ENCODE measurements around the gene SPINK13.
"Not testable (repeated sequence)": the region's sequence is repeated elsewhere in the genome, so short reads cannot be mapped to it uniquely, and the experiment has no call there.

Gene SPINK13

DNA sequence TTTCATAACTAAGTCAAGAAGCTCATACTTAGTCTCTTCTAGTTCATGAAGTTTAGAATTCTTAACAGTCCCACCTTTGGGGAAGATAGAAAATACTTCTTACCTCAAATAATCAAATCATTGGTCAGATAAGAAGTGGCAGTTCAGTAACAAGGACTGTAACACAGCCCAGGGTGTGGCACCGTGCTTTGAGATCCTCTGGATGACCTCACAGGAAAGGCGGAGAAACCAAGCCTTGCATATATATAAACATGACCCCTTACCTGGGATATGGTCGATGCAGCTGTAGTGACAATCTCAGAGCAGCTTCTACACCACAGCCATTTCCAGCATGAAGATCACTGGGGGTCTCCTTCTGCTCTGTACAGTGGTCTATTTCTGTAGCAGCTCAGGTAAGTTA, 43.6 kb downstream of the SPINK13 start, which contains the start of gene SPINK7:
TSS of gene SPINK7 (plus strand) at position 271 of the 400 bp plus-strand sequence. CDS start at position 332, 61 bp downstream.
- no peak for DNase-seq (ENCODE audit: low read depth)

DNA sequence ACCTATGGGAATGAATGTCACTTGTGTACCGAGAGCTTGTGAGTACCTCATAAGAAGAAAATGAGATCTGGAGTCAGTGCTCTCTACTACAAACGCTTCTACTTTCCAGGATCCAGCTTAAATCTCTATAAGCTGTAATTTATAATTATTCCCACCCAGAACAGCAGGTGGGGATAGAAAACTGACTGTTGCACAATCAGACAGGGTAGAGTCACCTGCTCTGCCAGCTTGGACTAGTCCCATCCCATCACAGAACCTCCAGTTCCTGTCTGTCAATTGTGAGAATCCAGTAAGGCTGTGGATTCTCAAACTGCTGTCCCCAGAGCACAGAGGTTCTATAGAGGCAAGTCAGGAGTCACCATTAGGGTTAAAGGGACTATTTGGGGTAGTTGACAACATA, 45.6 kb downstream of the SPINK13 start:
- DNase-seq (ENCODE audit: low read depth): no peak

DNA sequence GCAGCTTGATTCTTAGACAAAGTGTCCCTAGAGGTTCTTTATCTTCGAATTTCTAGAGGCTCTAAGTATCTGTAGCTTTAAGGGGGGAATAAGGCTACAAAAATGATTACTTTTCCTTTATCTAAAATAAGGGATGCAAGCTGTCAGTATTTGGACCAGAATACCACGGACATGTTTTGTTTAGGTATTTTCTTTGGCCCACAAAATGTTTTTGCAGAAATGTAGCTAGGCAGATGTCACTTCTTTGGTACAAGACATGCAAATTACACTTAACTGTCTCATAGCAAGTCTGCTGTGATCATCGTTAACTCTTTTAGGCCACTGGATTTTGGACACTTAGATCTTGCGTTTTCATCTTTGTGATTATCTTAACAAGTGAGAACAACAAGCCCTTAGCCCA, 46.1 kb downstream of the SPINK13 start:
- DNase-seq (ENCODE audit: low read depth): no peak

DNA sequence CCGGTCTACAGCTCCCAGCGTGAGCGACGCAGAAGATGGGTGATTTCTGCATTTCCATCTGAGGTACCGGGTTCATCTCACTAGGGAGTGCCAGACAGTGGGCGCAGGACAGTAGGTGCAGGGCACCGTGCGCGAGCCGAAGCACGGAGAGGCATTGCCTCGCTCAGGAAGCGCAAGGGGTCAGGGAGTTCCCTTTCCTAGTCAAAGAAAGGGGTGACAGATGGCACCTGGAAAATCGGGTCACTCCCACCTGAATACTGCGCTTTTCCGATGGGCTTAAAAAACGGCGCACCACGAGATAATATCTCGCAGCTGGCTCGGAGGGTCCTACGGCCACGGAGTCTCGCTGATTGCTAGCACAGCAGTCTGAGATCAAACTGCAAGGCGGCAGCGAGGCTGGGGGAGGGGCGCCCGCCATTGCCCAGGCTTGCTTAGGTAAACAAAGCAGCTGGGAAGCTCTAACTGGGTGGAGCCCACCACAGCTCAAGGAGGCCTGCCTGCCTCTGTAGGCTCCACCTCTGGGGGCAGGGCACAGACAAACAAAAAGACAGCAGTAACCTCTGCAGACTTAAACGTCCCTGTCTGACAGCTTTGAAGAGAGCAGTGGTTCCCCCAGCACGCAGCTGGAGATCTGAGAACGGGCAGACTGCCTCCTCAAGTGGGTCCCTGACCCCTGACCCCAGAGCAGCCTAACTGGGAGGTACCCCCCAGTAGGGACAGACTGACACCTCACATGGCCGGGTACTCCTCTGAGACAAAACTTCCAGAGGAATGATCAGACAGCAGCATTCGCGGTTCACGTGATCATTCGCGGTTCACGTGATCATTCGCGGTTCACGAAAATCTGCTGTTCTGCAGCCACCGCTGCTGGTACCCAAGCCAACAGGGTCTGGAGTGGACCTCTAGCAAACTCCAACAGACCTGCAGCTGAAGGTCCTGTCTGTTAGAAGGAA, 51.7 kb downstream of the SPINK13 start:
- not testable (repeated sequence) for DNase-seq (ENCODE audit: low read depth)

DNA sequence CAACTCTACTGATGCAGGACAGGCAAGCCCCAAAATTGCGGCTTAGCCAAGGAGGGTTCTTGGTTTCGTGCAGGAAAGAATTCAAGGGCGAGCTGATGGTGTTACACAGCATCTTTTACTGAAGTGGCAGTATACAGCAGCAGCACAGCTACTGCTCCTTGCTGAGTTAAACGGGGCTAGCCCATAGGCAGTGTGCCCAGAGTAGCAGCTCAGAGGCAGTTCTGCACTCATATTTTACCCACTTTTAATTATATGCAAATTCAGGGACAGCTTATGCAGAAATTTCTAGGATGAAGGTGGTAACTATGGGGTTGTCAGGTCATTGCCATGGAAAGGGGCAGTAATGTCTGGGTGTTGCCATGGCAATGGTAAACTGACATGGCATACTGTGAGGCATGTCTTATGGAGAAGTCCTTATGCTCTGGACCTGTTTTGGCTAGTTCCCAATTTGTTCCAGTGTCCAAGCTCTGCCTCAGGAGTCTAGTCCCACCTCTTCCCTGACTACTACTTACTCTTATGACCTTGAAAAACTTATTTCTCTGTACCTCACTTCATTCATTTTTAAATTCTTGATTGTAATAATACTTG, 64.8 kb downstream of the SPINK13 start:
- DNase-seq (ENCODE audit: low read depth): no peak

DNA sequence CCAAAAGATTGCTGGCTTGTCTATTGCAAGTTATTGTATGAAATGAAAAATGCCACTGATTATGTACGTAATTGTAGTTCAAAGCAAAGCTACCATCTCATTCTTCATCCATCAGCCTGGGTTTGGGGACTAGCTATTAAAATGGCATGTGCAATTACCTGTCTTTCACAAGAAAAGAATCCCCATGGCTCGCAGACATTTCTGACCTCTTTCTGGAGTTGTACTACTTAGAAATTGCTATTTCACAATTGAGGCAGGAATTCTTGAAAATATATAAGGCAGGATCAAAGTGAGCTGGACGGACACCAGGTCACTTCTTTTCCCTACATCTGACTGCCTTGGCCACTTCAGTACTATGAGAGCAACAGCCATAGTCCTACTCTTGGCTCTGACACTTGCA, 66.7 kb downstream of the SPINK13 start, which contains the start of gene SPINK9:
TSS of gene SPINK9 (plus strand) at position 301 of the 400 bp plus-strand sequence. CDS start at position 356, 55 bp downstream.
- DNase-seq (ENCODE audit: low read depth): no peak
